ENCODE results near the gene ARL15. TPM values are rescaled to one million over a fixed set of nuclear protein-coding genes. Genes with fewer than 3 reads are reported as not detected.

The ARL15 gene
- total and polyA plus RNA-seq, 2 donors (not counting 1 experiment from before 2014, with no cell fraction given): 5.8 to 20.5 TPM

DNA sequence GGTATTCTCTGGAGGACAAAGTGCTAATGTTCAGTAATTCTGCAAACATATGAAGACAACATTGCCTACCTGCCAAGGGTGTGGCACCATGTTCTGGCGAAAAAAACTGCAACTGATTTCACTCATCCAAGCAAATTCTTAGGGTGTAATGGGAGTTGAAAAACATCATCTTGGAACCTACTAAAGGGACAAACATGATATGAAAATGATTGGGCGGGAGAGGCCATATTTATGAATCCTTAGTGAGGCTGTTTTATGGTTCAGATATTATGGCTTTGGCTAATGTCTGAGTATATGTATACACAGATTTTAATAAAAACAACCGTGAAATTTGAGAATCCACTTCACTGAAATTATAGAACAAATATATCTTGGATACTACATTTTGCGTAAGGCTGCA, 225.7 kb downstream of the ARL15 start:
- no peak overlapping the region for H2AFZ ChIP-seq (ENCODE audit: insufficient read depth, low read depth, low read length, poor library complexity, severe bottlenecking)
- H3K27me3 Mint-ChIP-seq: no peaks in the 10 kb centered on the region
- DNase-seq (no peak), ATAC-seq (ENCODE audit: low read depth) (no peak)
- no peaks in the 10 kb centered on the region for H4K20me1 ChIP-seq (ENCODE audit: control insufficient read depth, insufficient read depth, low read length, poor library complexity, severe bottlenecking)
- no peaks in the 10 kb centered on the region for H3K36me3 ChIP-seq (replicated peaks in 1 of 2; ENCODE audit: control extremely low read depth in 1 of 2, control insufficient read depth in 1 of 2, extremely low read depth in 1 of 2, insufficient read depth in 2 of 2, low read length in 1 of 2)
- peaks cover 0 to 7% (median 6%) of the 10 kb centered on the region in 3 donors for H3K9me3 ChIP-seq (ENCODE audit: control extremely low read depth in 1 of 3, control insufficient read depth in 2 of 3, insufficient read depth in 1 of 3, low read length in 2 of 3)
- no peaks in the 10 kb centered on the region for H3K27me3 ChIP-seq (replicated peaks in 1 of 4; ENCODE audit: control extremely low read depth in 1 of 4, control insufficient read depth in 3 of 4, insufficient read depth in 4 of 4, low read length in 3 of 4)
- no peak overlapping the region for H3K27ac ChIP-seq (ENCODE audit: low read length in 2 of 2)
- H3K79me2 ChIP-seq (ENCODE audit: control insufficient read depth, insufficient read depth, low read length): no peaks in the 10 kb centered on the region
- no peak overlapping the region for H3K4me3 Mint-ChIP-seq
- no peaks in the 10 kb centered on the region for H3K4me1 ChIP-seq (ENCODE audit: control insufficient read depth in 2 of 2, insufficient read depth in 2 of 2, low read length in 2 of 2)
- no CpG with 5 or more reads among the region's 4 CpGs for WGBS (ENCODE audit: insufficient coverage)
- no peak overlapping the region for H3K9ac ChIP-seq (ENCODE audit: low read length)
- ChIA-PET CTCF (no interaction called here), POLR2A (no interaction called here)
- H3K4me3 ChIP-seq (ENCODE audit: control extremely low read depth in 1 of 5, extremely low read depth in 1 of 5, insufficient read depth in 1 of 5, low read depth in 2 of 5, low read length in 4 of 5): no peak overlapping the region
- peaks cover 8% of the 10 kb centered on the region for H3K9me3 Mint-ChIP-seq (ENCODE audit: insufficient read depth)
- no peak overlapping the region for H3K4me2 ChIP-seq (replicated peaks; ENCODE audit: low read depth, low read length, poor library complexity, severe bottlenecking)
- TF ChIP-seq EZH2 (IDR thresholded peaks at IDR 0.05; ENCODE audit: borderline replicate concordance, insufficient read depth, low read depth, low read length, poor library complexity, severe bottlenecking): no peak
- H3K4me1 Mint-ChIP-seq: peaks cover 5% of the 10 kb centered on the region
- no peak overlapping the region for H3K27ac Mint-ChIP-seq
- intact Hi-C loops (cut with micrococcal nuclease): no loop called here

DNA sequence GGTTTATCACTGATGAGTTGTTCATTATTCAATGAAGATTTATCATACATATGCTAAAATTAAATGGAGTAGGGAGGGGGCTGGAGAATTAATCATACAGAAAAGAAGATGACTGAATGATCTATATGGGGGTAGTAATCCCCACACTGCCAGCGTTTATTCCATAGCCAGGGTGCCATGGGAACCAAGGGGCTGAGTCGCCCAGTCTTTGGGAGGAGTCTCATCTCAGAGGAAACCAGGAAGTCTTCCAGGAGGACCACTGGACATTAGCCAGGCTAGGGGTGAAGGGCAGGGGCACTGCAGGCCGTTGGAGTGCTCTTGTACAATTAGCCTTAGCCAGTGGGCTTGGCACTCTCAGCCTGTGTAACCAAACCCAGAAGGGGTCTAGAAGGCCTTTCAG, 226.5 kb downstream of the ARL15 start:
- no peak overlapping the region for H3K27ac ChIP-seq (ENCODE audit: low read length in 2 of 2)
- no peak overlapping the region for H2AFZ ChIP-seq (ENCODE audit: insufficient read depth, low read depth, low read length, poor library complexity, severe bottlenecking)
- H3K79me2 ChIP-seq (ENCODE audit: control insufficient read depth, insufficient read depth, low read length): no peaks in the 10 kb centered on the region
- peaks cover 5% of the 10 kb centered on the region for H3K4me1 Mint-ChIP-seq
- no peak overlapping the region for H3K4me3 Mint-ChIP-seq
- no peaks in the 10 kb centered on the region for H3K4me1 ChIP-seq (ENCODE audit: control insufficient read depth in 2 of 2, insufficient read depth in 2 of 2, low read length in 2 of 2)
- DNase-seq (no peak), ATAC-seq (ENCODE audit: low read depth) (no peak)
- ChIA-PET CTCF (no interaction called here), POLR2A (no interaction called here)
- H3K9me3 Mint-ChIP-seq (ENCODE audit: insufficient read depth): peaks cover 8% of the 10 kb centered on the region
- no peak overlapping the region for H3K27ac Mint-ChIP-seq
- no peak for TF ChIP-seq EZH2 (IDR thresholded peaks at IDR 0.05; ENCODE audit: borderline replicate concordance, insufficient read depth, low read depth, low read length, poor library complexity, severe bottlenecking)
- TF ChIP-seq, protein P1, sequence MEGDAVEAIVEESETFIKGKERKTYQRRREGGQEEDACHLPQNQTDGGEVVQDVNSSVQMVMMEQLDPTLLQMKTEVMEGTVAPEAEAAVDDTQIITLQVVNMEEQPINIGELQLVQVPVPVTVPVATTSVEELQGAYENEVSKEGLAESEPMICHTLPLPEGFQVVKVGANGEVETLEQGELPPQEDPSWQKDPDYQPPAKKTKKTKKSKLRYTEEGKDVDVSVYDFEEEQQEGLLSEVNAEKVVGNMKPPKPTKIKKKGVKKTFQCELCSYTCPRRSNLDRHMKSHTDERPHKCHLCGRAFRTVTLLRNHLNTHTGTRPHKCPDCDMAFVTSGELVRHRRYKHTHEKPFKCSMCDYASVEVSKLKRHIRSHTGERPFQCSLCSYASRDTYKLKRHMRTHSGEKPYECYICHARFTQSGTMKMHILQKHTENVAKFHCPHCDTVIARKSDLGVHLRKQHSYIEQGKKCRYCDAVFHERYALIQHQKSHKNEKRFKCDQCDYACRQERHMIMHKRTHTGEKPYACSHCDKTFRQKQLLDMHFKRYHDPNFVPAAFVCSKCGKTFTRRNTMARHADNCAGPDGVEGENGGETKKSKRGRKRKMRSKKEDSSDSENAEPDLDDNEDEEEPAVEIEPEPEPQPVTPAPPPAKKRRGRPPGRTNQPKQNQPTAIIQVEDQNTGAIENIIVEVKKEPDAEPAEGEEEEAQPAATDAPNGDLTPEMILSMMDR (IDR thresholded peaks at IDR 0.05): no peak
- H3K4me2 ChIP-seq (replicated peaks; ENCODE audit: low read depth, low read length, poor library complexity, severe bottlenecking): no peak overlapping the region
- intact Hi-C loops (cut with micrococcal nuclease): no loop called here
- no peaks in the 10 kb centered on the region for H3K36me3 ChIP-seq (replicated peaks in 1 of 2; ENCODE audit: control extremely low read depth in 1 of 2, control insufficient read depth in 1 of 2, extremely low read depth in 1 of 2, insufficient read depth in 2 of 2, low read length in 1 of 2)
- H3K9me3 ChIP-seq (ENCODE audit: control extremely low read depth in 1 of 3, control insufficient read depth in 2 of 3, insufficient read depth in 1 of 3, low read length in 2 of 3): peaks cover 0 to 7% (median 6%) of the 10 kb centered on the region in 3 donors
- H3K27me3 ChIP-seq (replicated peaks in 1 of 4; ENCODE audit: control extremely low read depth in 1 of 4, control insufficient read depth in 3 of 4, insufficient read depth in 4 of 4, low read length in 3 of 4): no peaks in the 10 kb centered on the region
- 67% methylated on average over 3 of the region's 3 CpGs for WGBS (ENCODE audit: insufficient coverage)
- H3K4me3 ChIP-seq (ENCODE audit: control extremely low read depth in 1 of 5, extremely low read depth in 1 of 5, insufficient read depth in 1 of 5, low read depth in 2 of 5, low read length in 4 of 5): no peak overlapping the region
- H3K27me3 Mint-ChIP-seq: no peaks in the 10 kb centered on the region
- H4K20me1 ChIP-seq (ENCODE audit: control insufficient read depth, insufficient read depth, low read length, poor library complexity, severe bottlenecking): no peaks in the 10 kb centered on the region
- H3K9ac ChIP-seq (ENCODE audit: low read length): no peak overlapping the region

All from B cell (primary cell).